HG02870 (cell line): Measurements from ENCODE around the gene MFAP4.

ENCODE experiments used
- ATAC-seq: cut with Tn5 transposase; IDR thresholded peaks from one replicate; pipeline ENCODE4 v1.9.1; 2021; ENCODE audit warnings: mild to moderate bottlenecking, moderate library complexity; ENCODE audit not compliant: unreplicated experiment

Gene MFAP4

DNA sequence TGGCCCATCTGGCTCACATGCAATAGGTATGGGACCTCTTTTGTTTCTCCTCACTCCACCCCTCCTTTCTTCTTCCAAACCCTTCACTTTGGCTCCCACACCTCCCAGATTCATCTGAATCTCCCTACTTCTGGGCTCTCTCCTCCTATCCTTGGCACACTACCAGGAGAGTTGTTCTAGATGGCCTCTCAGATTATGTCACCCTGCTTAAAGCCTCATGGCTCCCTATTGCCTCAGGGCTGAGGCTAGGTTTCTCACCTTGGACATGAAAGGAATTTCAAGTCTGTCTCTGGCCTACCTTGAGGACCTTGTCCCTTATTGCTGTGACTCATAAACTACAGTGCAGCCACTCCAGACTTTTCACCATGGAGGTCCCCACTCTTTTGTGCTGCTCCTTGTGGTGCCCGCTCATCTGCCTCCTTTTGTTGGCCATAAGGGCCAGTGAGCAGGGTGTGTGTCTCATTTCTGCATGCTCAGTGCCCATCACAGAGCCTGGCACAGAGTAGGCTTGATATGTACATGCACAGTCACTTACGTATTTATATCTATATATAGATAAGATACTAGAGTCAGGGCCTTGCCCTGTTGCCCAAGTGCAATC, 1.0 kb upstream of the MFAP4 start:
- ATAC-seq, result no peak

DNA sequence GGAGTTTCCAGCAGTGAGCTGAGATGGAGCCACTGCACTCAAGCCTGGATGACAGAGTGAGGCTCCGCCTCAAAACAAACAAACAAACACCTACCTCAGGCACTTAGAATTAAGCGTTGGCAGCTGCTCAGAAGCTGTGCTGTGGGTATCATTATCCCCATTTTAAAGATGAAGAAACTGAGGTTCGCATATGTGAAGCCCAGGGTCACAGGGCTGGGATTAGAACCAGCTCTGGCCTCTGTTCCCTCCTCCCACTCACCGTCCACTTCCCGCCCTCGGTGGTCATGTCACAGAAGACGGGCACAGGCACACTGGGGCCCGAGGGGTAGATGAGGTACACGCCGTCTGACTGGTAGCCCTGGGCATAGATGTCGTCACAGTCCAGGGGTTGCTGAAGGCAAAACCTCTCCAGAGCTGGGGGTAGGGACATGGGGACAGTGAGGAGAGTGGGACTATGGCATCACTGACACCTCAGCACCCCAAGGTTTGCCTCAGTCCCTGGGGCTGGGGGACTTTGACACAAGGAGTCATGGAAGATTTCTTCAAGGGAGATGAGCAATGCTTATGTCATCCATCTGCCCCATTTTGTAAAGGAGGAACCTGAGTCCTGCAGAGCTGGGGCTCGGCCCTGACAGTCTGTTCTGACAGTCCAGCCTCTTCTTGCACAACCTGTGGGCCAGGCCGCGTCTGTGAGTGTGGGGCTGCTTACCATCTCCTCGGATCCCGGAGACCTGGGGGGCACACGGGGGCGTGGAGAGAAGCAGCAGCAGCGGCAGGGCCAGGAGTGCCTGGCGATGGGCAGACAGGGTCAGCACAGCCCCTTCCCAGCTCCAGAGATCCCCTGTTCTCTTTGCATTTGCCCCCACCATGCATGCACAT, 700 bp downstream of the MFAP4 start:
- ATAC-seq, result no peak

DNA sequence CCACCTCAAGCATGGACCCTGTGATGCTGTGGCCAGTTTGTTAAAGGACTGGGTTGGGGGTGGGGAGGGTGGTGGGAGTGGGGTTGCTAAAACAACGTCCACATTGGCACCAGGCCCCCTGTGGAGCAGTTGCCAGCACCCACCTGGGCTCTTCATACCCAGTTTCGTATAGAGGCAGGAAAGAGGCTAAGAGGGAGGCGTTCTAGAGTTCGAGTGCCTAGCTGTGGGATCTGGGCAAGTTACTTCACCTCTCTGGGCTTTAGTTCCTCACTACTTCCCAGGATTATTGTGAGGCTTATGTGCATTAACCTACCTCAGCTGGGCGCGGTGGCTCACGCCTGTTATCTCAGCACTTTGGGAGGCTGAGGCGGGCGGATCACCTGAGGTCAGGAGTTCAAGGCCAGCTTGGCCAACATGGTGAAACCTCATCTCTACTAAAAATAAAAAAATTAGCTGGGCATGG, 1.4 kb downstream of the MFAP4 start:
- ATAC-seq, result no peak

DNA sequence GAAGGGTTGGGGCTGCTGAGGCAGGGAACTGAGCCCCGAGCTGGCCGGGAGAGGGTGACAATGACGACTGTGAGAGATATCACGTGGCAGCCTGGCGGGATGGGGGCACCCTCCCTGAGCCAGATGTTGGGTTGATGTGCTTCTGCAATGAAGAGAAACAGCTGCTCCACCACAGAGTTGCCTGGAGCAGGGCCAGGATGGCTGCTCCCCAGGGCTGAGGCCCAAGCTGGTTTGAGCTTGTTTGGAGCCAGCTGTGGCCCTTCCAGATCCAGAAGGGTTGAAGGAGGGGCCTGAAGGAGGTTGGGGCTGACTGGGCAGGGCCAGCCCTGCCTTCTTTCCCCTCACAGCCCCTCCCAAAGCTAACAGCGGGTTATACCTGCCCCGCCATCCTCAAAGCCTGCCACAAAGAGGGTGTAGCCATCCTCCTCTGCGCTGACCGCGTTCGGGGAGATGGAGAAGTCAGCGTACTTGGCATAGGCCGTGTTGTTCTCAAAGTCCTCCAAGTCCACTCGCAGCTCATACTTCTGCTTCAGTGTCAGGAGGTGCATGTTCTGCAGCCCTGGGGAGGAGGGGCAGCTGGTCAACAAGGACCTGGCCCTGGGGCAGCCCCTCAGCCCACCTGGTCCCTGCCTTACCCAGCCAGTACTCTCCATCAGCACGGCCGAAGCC, 2.1 kb downstream of the MFAP4 start:
- no peak for ATAC-seq

DNA sequence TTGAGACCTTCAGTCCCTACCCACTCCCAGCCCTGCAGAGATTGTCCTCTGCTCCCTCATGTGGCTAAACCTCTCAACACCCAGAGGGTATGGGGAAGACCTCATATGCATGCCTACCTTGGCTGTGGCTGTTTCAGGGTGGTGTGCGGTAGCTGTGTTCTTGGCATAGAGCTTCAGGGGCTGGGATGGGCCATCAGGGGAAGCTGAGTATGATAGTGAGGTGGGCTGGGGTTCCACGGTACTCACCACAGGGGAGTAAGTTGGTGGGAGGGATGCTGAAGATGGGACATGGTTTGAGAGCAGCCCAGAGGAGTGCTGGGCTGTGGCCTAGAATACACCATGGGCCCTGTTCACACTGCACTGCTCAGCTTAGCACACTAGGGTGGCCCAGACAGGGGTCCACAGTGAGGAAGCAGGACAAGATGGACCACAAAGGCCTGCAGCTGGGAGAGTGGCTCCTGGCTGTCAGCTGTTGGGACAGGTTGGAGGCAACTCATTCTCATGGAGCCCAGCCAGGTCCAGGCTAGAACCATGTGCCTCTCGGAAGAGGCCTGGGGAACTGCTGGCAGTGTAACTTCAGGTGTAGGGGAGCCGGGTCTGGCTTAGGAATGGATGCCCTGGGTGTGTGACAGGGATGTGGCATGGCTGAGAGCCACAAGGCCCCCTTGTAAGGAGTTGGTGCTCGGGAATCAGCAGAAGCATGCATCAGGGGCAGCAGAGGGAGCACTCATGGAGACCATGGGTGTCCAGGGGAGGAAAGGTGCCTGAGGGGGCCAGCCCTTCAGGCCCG, 3.1 kb downstream of the MFAP4 start:
- ATAC-seq, result no peak

DNA sequence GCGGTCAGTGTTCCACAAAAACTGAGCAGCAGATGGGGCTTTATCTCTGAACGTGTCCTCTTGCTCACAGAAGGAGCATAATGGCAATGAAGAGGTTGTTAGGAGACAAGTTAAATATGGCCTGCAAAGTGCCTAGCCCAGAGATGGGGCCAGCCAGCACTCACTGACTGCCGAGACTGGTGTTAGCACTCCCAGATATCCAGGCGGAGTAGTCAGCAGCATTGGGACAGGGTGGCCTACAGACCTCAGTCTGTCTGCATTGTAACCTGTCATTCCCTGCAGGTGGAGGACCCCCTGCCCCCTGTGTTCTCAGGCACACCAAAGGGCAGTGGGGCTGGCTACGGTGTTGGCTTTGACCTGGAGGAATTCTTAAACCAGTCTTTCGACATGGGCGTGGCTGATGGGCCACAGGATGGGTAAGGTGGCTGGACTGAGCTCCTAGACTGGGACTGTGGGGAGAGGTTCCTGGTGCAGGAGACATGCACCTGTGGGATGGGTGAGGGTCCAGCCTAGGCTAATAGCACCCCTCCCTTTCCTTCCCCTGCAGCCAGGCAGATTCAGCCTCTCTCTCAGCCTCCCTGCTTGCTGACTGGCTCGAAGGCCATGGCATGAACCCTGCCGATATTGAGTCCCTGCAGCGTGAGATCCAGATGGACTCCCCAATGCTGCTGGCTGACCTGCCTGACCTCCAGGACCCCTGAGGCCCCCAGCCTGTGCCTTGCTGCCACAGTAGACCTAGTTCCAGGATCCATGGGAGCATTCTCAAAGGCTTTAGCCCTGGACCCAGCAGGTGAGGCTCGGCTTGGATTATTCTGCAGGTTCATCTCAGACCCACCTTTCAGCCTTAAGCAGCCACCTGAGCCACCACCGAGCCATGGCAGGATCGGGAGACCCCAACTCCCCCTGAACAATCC, 4.2 kb downstream of the MFAP4 start:
- ATAC-seq, result no peak

DNA sequence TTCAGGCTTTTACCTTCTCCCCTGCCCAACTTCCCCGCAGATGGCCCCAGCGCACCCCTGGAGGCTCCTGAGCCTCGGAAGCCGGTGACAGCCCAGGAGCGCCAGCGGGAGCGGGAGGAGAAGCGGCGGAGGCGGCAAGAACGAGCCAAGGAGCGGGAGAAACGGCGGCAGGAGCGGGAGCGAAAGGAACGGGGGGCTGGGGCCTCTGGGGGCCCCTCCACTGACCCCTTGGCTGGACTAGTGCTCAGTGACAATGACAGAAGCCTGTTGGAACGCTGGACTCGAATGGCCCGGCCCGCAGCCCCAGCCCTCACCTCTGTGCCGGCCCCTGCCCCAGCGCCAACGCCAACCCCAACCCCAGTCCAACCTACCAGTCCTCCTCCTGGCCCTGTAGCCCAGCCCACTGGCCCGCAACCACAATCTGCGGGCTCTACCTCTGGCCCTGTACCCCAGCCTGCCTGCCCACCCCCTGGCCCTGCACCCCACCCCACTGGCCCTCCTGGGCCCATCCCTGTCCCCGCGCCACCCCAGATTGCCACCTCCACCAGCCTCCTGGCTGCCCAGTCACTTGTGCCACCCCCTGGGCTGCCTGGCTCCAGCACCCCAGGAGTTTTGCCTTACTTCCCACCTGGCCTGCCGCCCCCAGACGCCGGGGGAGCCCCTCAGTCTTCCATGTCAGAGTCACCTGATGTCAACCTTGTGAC, 5.1 kb downstream of the MFAP4 start:
- no peak for ATAC-seq

DNA sequence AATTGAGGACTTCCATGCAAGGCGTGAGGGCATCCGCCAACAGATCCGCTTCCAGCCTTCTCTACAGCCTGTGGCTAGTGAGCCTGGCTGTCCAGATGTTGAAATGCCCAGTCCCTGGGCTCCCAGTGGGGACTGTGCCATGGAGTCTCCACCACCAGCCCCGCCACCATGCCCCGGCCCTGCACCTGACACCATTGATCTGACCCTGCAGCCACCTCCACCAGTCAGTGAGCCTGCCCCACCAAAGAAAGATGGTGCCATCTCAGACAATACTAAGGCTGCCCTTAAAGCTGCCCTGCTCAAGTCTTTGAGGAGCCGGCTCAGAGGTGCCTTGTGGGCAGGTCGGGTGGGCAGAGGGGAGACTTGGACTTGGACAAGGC, 5.6 kb downstream of the MFAP4 start:
- ATAC-seq, result no peak

DNA sequence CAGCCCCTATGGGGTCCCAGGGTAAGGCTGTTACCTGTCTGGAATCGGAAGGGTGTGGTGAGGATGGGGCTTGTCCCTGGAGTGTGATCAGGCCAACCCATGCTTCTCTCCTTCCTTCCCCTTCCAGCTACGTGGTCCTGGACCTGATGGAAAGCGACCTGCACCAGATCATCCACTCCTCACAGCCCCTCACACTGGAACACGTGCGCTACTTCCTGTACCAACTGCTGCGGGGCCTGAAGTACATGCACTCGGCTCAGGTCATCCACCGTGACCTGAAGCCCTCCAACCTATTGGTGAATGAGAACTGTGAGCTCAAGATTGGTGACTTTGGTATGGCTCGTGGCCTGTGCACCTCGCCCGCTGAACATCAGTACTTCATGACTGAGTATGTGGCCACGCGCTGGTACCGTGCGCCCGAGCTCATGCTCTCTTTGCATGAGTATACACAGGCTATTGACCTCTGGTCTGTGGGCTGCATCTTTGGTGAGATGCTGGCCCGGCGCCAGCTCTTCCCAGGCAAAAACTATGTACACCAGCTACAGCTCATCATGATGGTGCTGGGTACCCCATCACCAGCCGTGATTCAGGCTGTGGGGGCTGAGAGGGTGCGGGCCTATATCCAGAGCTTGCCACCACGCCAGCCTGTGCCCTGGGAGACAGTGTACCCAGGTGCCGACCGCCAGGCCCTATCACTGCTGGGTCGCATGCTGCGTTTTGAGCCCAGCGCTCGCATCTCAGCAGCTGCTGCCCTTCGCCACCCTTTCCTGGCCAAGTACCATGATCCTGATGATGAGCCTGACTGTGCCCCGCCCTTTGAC, 6.3 kb downstream of the MFAP4 start:
- ATAC-seq, result no peak

DNA sequence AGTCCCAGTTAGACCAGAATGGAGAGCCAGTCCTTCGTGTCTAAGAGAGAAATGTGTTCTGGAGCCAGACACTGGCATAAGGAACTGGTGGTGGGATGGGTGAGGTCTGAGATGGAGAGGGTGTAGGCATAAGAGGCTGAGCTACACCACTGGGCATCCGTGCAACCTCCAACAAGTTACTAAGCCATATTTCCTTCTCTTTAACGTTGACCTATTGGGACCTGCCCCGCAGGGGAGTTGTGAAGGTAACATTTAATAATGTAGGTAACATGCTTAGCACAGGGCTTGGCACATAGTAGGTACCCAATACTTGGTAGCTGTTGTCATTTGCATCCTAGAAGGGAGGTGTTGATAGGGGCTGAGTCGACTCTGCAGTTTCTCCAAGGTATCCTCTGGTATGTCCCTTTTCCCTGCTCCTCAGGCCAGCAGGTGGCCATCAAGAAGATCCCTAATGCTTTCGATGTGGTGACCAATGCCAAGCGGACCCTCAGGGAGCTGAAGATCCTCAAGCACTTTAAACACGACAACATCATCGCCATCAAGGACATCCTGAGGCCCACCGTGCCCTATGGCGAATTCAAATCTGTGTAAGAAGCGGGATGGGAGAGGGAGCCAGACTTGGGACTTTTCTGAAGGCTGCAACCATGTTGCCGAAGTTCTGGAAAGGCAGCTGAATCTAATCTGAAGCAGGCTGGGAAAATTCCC, 7.5 kb downstream of the MFAP4 start:
- no peak for ATAC-seq

DNA sequence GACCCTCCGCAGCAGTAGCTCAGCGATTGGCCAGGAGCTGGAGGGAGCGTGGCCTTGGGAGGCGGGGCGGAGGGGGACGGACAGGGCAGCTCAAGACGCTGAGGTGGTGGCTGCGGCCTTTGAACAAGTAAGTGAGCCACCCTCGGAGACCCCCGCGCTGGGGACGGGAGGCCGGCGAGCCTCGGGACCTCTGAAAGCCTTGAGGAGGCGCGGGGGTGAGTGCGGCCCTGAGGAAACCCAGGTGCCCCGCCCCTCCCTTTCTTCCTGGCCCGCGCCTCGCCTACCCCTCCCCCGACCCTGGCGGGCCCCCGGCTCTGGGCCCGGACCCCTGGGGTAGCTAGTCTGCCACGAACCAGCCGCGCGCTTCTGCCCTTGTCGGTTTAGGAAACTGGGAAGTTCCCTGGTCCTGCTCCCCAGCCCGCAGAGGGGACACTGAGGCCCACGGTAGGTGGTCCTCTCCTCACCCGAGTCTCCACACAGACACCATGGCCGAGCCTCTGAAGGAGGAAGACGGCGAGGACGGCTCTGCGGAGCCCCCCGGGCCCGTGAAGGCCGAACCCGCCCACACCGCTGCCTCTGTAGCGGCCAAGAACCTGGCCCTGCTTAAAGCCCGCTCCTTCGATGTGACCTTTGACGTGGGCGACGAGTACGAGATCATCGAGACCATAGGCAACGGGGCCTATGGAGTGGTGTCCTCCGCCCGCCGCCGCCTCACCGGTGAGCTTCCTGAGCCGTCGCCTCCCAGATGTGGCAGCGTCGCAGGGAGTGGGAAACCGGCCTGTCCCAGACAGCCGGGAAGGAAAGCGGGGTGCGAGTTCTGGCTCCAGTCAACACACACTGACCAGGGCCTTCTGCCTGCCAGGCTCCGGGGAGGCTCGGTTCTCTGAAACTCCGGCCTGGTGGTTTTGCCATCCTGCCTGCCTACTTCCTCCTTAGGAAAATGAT, 8.3 kb downstream of the MFAP4 start, which contains the start of gene MAPK7:
TSS of gene MAPK7 (plus strand) at position 83 of the 945 bp plus-strand sequence. CDS start at position 486, 403 bp downstream.
- ATAC-seq, result peak; percentile 12

DNA sequence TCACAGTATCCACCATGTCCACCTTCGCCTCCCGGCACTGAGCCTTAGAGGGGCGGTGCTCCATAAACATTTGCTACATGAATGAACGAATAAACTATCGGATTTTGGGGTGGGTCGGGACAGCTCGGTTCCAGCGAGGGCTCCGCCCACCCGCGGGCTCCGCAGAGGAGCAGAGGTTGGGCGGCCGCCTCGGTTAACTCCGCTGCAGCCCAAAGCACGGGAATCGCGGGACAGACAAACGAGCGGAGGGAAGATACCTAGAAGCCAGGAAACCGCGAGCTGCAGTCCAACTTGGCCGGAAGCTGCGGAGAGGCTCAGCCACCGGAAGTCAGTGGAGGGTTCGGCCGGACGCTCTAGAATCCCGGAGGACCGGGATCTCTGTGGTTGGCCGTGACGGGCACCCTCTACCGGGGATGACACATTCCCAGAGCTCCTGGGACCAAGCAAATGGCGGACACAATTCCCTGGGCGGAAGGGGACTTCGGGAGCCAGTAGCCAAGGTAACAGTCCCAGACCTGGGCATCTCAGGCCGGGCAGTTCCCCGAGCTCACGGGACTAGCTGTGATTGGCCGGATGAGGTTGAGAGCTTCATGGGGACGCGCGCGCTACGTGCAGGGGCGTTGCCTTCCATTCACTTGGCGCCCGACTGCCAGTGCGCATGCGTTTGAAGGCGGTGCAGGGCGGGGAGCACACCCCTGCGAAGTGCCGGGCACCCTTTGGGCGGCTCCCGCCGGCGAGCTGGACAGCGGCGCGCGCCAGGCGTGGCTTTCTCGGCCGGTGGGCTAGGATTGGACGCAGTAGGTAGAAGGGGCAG, 9.2 kb downstream of the MFAP4 start:
- ATAC-seq, result peak; percentile 93

DNA sequence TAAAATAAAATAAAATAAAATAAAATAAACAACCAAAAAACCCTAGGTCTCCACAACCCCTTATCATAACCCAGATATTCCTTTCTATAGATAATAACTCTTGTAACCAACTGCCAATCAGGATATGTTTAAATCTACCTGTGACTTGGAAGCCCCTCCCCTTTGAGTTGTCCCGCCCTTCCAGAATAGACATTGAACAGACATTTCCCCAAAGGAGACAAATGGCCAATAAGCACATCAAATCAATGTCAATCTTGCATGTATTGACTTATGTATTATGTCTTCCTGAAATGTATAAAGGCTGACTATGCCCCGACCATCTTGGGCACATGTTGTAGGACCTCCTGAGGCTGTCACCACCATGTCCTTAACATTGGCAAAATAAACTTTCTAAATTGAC, 10.2 kb downstream of the MFAP4 start:
- ATAC-seq, result no peak

DNA sequence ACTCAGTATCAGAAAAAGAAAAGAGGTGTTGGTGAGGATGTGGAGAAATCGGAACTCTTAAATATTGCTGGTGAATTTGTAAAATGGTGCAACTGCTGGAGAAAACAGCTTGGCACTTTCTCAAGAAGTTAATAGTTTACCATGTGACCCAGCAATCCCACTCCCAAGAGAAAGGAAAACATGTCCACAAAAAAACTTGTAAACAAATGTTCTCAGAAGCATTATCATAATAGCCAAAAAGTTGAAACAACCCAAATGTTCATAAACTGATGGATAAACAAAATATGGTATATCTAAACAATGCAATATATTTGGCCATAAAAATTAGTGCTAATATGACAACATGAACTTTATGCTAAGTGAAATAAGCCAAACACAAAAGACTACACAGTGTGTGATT, 11.3 kb downstream of the MFAP4 start:
- ATAC-seq, result no peak

DNA sequence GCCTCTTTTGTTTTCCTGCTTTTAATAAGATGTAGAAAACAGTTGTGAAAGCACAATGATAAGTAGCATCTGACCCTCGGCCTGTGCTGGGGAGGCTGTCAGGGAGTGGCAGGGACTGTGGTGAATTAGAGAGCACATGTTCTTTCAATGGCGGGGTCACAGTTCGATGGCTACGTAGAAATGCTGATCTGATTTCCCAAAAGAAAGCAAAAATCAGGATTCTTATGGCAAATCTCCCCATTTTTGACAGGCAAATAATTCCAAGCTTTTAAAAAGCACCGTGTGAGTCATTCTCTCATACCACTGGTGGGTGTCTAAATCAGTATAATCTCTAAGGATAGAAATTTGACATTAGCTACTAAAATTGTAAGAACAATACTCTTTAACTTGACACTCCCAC, 12.9 kb downstream of the MFAP4 start:
- ATAC-seq, result no peak
